ACHN (cell line): ENCODE measurements around the gene CORO7.

Source experiments
- DNase-seq: peaks from one replicate; pipeline ENCODE4 v3.0.0-alpha.2; 2015
- in situ Hi-C: cut with HindIII; loops from 2 replicates; pipeline ENCODE4 v1.10.0; 2017; ENCODE audit warnings: low sequenced_read_pairs, low pct_ligation_motif_present, low pct_unique_long_range_greater_than_20kb

Gene CORO7

DNA sequence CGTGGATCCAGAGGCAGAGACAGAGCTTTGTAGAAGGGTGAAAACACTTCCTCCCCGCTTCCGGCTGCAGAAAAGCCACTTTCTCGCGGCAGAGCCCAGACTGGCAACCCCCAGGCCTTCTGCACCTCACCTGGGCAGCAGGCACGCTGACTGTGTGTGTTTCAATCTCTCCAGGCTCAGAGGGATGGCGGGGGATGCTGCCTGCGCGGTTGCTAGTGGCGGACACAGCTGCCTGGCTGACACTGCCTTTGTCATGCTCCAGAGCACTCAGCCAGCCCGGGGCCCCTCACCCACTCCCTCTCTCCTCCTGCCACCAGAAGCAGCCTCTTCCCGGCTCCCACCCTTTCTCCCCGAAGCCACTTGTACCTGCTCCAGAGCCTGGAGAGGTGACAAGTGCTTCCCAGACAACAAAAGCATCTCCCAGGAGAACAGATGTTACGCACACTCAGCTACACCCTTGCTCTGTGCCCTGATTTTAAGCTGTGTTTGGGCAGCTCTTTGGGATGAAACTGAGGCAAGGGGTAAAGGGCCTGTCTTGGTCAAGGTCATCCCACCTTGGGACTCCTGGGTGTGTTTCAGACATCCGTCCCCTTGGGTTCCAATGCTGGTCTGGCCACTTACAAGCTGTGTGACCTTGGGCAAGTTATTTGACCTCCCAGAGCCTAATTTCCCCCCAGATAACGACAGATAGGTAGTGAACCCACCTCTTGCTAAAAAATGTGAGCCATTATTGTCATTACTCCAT is 109.8 kb downstream of the CORO7 start:
- in situ Hi-C loops, result no loop called here

More for the DNA sequence above, 109.8 kb downstream of the CORO7 start:
- no peak for DNase-seq
